K562 (cell line): ENCODE measurements around the gene ARHGAP22. TPM values are rescaled to one million over a fixed set of nuclear protein-coding genes. Genes with fewer than 3 reads are reported as not detected.

Experiments used
- ATAC-seq: fragments of 200-7000 bp; cut with Tn5 transposase; 3 replicates; pipeline ENCODE4 v1.9.1; 2020; ENCODE audit warnings: moderate library complexity
- BruUV-seq: library from RNA; stranded (reverse); fragments of 400-500 nt; replicated peaks from 2 replicates; lab custom pipeline; 2021; lab: Mats Ljungman, UMichigan
- CTCF ChIA-PET: fragments of 300-600 bp; formaldehyde crosslinking; extraction: SDS; loops from one replicate; lab custom pipeline; 2021; ENCODE audit warnings: low intra/inter-chr PET ratio; lab: Yijun Ruan, JAX
- POLR2A ChIA-PET: fragments of 300-600, 350-650 bp; sonication (Branson Sonifier 250); formaldehyde crosslinking; extraction: SDS; loops from one replicate; lab custom pipeline; 2021; ENCODE audit warnings: antibody characterized with exemption, inconsistent platforms; lab: Yijun Ruan, JAX
- DNase-seq, 4 experiments: peaks; one replicate each; pipeline versions ENCODE4 v3.0.0 to v3.0.0-alpha.2; 2011 to 2018; ENCODE audit warnings: low spot score in 3 of 4, mixed read lengths in 3 of 4; ENCODE audit errors: extremely low read depth in 1 of 4
- FAIRE-seq: peaks from 2 replicates; lab custom pipeline; 2011; peaks lifted over from hg19 to GRCh38; lab: Jason Lieb, UNC
- H2AFZ ChIP-seq: 2 replicates; pipeline ENCODE4 v1.6.0; 2011; ENCODE audit warnings: low read depth, low read length, control low read depth, inconsistent platforms
- H3K27ac ChIP-seq: fragments of 200-600 bp; 3 replicates; pipeline ENCODE4 v1.8.0; 2011; ENCODE audit warnings: low read depth, mild to moderate bottlenecking, control low read depth, inconsistent platforms, low read length, moderate library complexity, mixed read lengths; ENCODE audit errors: extremely low read depth
- H3K27me3 ChIP-seq, 2 experiments: fragments of 300-600 bp in 1 of 2; 2 replicates in 1 of 2; 3 replicates in 1 of 2; pipeline versions ENCODE4 v1.6.0 to v1.8.0; 2011; ENCODE audit warnings: inconsistent platforms in 2 of 2, low read length in 2 of 2, mild to moderate bottlenecking in 1 of 2, mixed read lengths in 1 of 2, moderate library complexity in 1 of 2; ENCODE audit not compliant: control insufficient read depth in 2 of 2, insufficient read depth in 2 of 2
- H3K36me3 ChIP-seq: fragments of 300-600 bp; 3 replicates; pipeline ENCODE4 v1.8.0; 2011; ENCODE audit warnings: mild to moderate bottlenecking, low read length, inconsistent platforms; ENCODE audit not compliant: control insufficient read depth, insufficient read depth
- H3K4me1 ChIP-seq, 2 experiments: fragments of 200-600 bp in 1 of 2; replicated peaks in 1 of 2; 2 replicates in 1 of 2; 3 replicates in 1 of 2; pipeline versions ENCODE4 v1.5.1 to v1.8.0; 2011; ENCODE audit warnings: inconsistent platforms in 2 of 2, low read length in 2 of 2, mild to moderate bottlenecking in 1 of 2, mixed read lengths in 1 of 2, moderate library complexity in 1 of 2; ENCODE audit not compliant: control insufficient read depth in 2 of 2, insufficient read depth in 2 of 2
- H3K4me2 ChIP-seq: 2 replicates; pipeline ENCODE4 v1.6.1; 2011; ENCODE audit warnings: low read length, control low read depth, inconsistent platforms, mixed read lengths; ENCODE audit not compliant: insufficient read depth
- H3K4me3 ChIP-seq: fragments of 200-600 bp; sonication (generic), shearing (Covaris generic); 2 replicates; pipeline ENCODE4 v1.5.1; 2016; ENCODE audit warnings: control low read depth, inconsistent platforms
- H3K79me2 ChIP-seq: fragments of 200-600 bp; 3 replicates; pipeline ENCODE4 v1.8.0; 2011; ENCODE audit warnings: low read length, inconsistent platforms; ENCODE audit not compliant: control insufficient read depth, insufficient read depth
- H3K9ac ChIP-seq, 2 experiments: 2 replicates each; pipeline versions ENCODE4 v1.6.0 to v1.6.1; 2011; ENCODE audit warnings: low read depth in 2 of 2, low read length in 2 of 2, control low read depth in 1 of 2, inconsistent platforms in 1 of 2, mild to moderate bottlenecking in 1 of 2, mixed read lengths in 1 of 2; ENCODE audit not compliant: insufficient read depth in 1 of 2
- H3K9me1 ChIP-seq: one replicate; pipeline ENCODE4 v1.6.0; 2011; ENCODE audit warnings: inconsistent platforms, mild to moderate bottlenecking, low read length, moderate library complexity; ENCODE audit not compliant: control insufficient read depth, insufficient read depth
- H3K9me3 ChIP-seq: replicated peaks from 2 replicates; pipeline ENCODE4 v1.5.1; 2011; ENCODE audit warnings: low read depth, low read length, inconsistent platforms; ENCODE audit not compliant: control insufficient read depth, insufficient read depth
- H4K20me1 ChIP-seq: replicated peaks from 2 replicates; pipeline ENCODE4 v1.6.1; 2011; ENCODE audit warnings: low read length, inconsistent platforms, mixed read lengths; ENCODE audit not compliant: control insufficient read depth, insufficient read depth
- CBX3 ChIP-seq, 2 experiments: IDR thresholded peaks; 1 replicate in 1 of 2; 2 replicates in 1 of 2; pipeline ENCODE4 v1.6.1; 2012; ENCODE audit warnings: inconsistent platforms in 2 of 2, low read length in 2 of 2, borderline replicate concordance in 1 of 2, control low read depth in 1 of 2
- CBX5 ChIP-seq: IDR thresholded peaks from 2 replicates; pipeline ENCODE4 v1.6.1; 2014; ENCODE audit warnings: low read depth, borderline replicate concordance
- CHAMP1 ChIP-seq: fragments of 450-650 bp; IDR thresholded peaks from 2 replicates; pipeline ENCODE4 v1.6.1; 2016; ENCODE audit warnings: mild to moderate bottlenecking
- EP400 ChIP-seq: fragments of 450-650 bp; IDR thresholded peaks from 2 replicates; pipeline ENCODE4 v1.6.1; 2017; ENCODE audit warnings: antibody characterized with exemption, mild to moderate bottlenecking, moderate library complexity
- FOXM1 ChIP-seq, 2 experiments: fragments of 450-650 bp in 1 of 2; sonication (generic) in 1 of 2; formaldehyde crosslinking in 1 of 2; IDR thresholded peaks; 2 replicates each; pipeline versions ENCODE4 v1.6.1 to v1.9.0; 2017 to 2022; ENCODE audit warnings: low read depth in 2 of 2, mild to moderate bottlenecking in 2 of 2, missing genetic modification reagents in 1 of 2, moderate library complexity in 1 of 2
- FOXP1 ChIP-seq: sonication (generic); formaldehyde crosslinking; IDR thresholded peaks from 2 replicates; pipeline ENCODE4 v1.8.0; 2022; ENCODE audit warnings: mild to moderate bottlenecking, missing genetic modification reagents
- HDAC1 ChIP-seq, 2 experiments: fragments of 450-650 bp; IDR thresholded peaks; 2 replicates each; pipeline ENCODE4 v1.6.1; 2016 to 2017; ENCODE audit warnings: inconsistent platforms in 1 of 2, mild to moderate bottlenecking in 1 of 2, moderate library complexity in 1 of 2
- SMARCA5 ChIP-seq: fragments of 450-650 bp; IDR thresholded peaks from 2 replicates; pipeline ENCODE4 v1.6.1; 2016
- TFAP4 ChIP-seq: sonication (generic); formaldehyde crosslinking; IDR thresholded peaks from 2 replicates; pipeline ENCODE4 v1.8.0; 2022; ENCODE audit warnings: missing genetic modification reagents, mild to moderate bottlenecking, moderate library complexity, borderline replicate concordance
- TRIM24 ChIP-seq, 2 experiments: fragments of 450-650 bp; IDR thresholded peaks; 2 replicates each; pipeline ENCODE4 v1.6.1; 2016
- TRIM28 ChIP-seq: fragments of 450-650 bp; IDR thresholded peaks from 2 replicates; pipeline ENCODE4 v1.6.1; 2017
- XRCC3 ChIP-seq: fragments of 450-650 bp; IDR thresholded peaks from 2 replicates; pipeline ENCODE4 v1.6.1; 2017; ENCODE audit warnings: mild to moderate bottlenecking, moderate library complexity
- ZNF280A ChIP-seq: fragments of 450-650 bp; IDR thresholded peaks from 2 replicates; pipeline ENCODE4 v1.6.1; 2018; ENCODE audit warnings: mild to moderate bottlenecking, low read depth; ENCODE audit not compliant: partially characterized antibody
- WGBS: fragments of 100-300 bp; shearing (Covaris generic); methylation state at CpG from one replicate; pipeline ENCODE4 v1.1.6; 2016; ENCODE audit warnings: low coverage, mixed read lengths; ENCODE audit not compliant: insufficient coverage; ENCODE audit errors: missing lambda C conversion rate; 5-methylcytosine and 5-hydroxymethylcytosine counted together
- in situ Hi-C: fragments of 300-500 bp; cut with MboI; formaldehyde crosslinking; loops from 4 replicates; pipeline ENCODE4 v1.15.0; 2018; ENCODE audit warnings: inconsistent platforms, mixed read lengths
- intact Hi-C: fragments of 100-400 bp; cut with micrococcal nuclease; formaldehyde crosslinking; loops from 2 replicates; pipeline ENCODE4 v1.14.2; 2022
- polyA plus RNA-seq, 8 experiments: library from polyadenylated mRNA; depleted of rRNA in 4 of 8; stranded (reverse) in 5 of 8; unstranded in 3 of 8; fragments of >200 nt; fragmentation: Nextera tagmentation in 2 of 8; fragmentation: Illumina TruSeq in 1 of 8; extraction: Ambion mirVana in 2 of 8; extraction: Trizol in 1 of 8; gene quantifications; 2 replicates each; pipeline versions ENCODE4 v1.2.1 to v1.2.3, GENCODE V29; 2011 to 2014; ENCODE audit warnings: inconsistent platforms in 1 of 8, missing spikeins in 1 of 8
- total RNA-seq, 7 experiments: library from RNA; depleted of rRNA in 6 of 7; stranded (reverse); fragments of >200 nt in 6 of 7; fragmentation: Illumina TruSeq in 2 of 7; extraction: Trizol in 2 of 7; gene quantifications; 2 replicates each; pipeline versions ENCODE4 v1.2.1 to v1.2.3, GENCODE V29; 2011 to 2021; ENCODE audit warnings: low replicate concordance in 1 of 7

ARHGAP22 gene
- total and polyA plus RNA-seq, 9 of the 15 experiments (the other 6 are each of a cell fraction or from before 2014, with no cell fraction given): 1.3 to 28.1 (median 12.7) TPM

GRCh38 chr10:48412081-48412480 is 192.8 kb downstream of the ARHGAP22 start:
- Histone ChIP-seq H3K27ac (no peak overlapping the region), H3K9ac (no peak overlapping the region), H3K4me1 (peaks cover 0 to 6% of the 10 kb centered on the region in 2 experiments; a peak in 3 of 5 replicates), H3K9me3 (peaks cover 4% of the 10 kb centered on the region), H3K79me2 (0 out of 3 replicates have a peak, but pooled peaks cover 3% of the 10 kb centered on the region), H3K4me3 (no peak overlapping the region), H3K36me3 (peaks cover 38% of the 10 kb centered on the region), H3K9me1 (no peaks in the 10 kb centered on the region), H4K20me1 (no peaks in the 10 kb centered on the region), H3K27me3 (no peaks in the 10 kb centered on the region), H3K4me2 (no peak overlapping the region), H2AFZ (no peak overlapping the region)
- BruUV-seq: no TSS peak
- ATAC-seq: no peak
- intact Hi-C loops: no loop called here
- POLR2A ChIA-PET: interaction anchor here (1.1 to 1.4 kb wide), 3 partner anchors 12 to 31 kb away, joined by 3 to 5 read pairs (median 4); no protein-coding TSS in a partner anchor
- CTCF ChIA-PET: no interaction called here
- no peak for DNase-seq
- WGBS: 91% methylated on average over 3 of the region's 3 CpGs
- TF ChIP-seq TFAP4 (CRISPR knock-in tag): 0 out of 2 replicates have a peak, but pooled peaks have one; percentile 15
- TF ChIP-seq FOXP1 (CRISPR knock-in tag): 0 out of 2 replicates have a peak, but pooled peaks have one; percentile 56
- no peak for TF ChIP-seq EP400
- no peak for TF ChIP-seq SMARCA5
- TF ChIP-seq CBX3 (IDR thresholded peaks at IDR 0.05; ENCODE audit: borderline replicate concordance in 1 of 2, low read length in 2 of 2): peak in 1 of 2 experiments; percentile 98; a peak in 2 of 3 replicates
- TF ChIP-seq HDAC1 (IDR thresholded peaks at IDR 0.05): peak in 1 of 2 experiments; percentile 76; a peak in 1 of 4 replicates
- TF ChIP-seq CBX5: peak; percentile 78; the same call in 1 of the 2 replicates
- peak; percentile 75 for TF ChIP-seq ZNF280A
- TF ChIP-seq FOXM1 (IDR thresholded peaks at IDR 0.05; ENCODE audit: low read depth): no peak
- TF ChIP-seq FOXM1 (CRISPR knock-in tag; IDR thresholded peaks at IDR 0.05; ENCODE audit: low read depth): no peak
- peak in 1 of 2 experiments; percentile 68; a peak in 2 of 4 replicates for TF ChIP-seq TRIM24 (IDR thresholded peaks at IDR 0.05)
- TF ChIP-seq XRCC3: peak; percentile 84; the same call in 1 of the 2 replicates
- peak; percentile 96 for TF ChIP-seq TRIM28
- 0 out of 2 replicates have a peak, but pooled peaks have one; percentile 37 for TF ChIP-seq CHAMP1
- in situ Hi-C loops: no loop called here
- no peak for FAIRE-seq
